GM21515 (cell line): ENCODE measurements around the gene RPH3AL.

Experiments
- ATAC-seq: cut with Tn5 transposase; IDR thresholded peaks from one replicate; pipeline ENCODE4 v1.9.1; 2021; ENCODE audit not compliant: unreplicated experiment

RPH3AL gene

DNA sequence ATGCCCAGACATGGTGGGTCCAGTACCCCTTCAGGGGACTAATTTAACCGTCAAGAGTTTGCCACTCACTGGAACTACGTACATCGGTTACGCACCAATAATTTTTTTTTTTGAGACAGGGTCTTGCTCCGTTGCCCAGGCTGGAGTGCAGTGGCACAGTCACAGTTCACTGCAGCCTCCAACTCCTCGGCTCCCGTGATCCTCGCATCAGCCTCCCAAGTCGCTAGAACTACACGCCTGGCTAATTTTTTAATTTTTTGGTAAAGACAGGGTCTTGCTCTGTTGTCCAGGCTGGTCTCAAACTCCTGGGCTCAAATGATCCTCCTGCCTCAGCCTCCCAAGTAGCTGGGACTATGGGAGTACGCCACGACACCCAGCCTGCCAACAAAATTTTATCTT, 15.6 kb downstream of the RPH3AL start:
- no peak for ATAC-seq

DNA sequence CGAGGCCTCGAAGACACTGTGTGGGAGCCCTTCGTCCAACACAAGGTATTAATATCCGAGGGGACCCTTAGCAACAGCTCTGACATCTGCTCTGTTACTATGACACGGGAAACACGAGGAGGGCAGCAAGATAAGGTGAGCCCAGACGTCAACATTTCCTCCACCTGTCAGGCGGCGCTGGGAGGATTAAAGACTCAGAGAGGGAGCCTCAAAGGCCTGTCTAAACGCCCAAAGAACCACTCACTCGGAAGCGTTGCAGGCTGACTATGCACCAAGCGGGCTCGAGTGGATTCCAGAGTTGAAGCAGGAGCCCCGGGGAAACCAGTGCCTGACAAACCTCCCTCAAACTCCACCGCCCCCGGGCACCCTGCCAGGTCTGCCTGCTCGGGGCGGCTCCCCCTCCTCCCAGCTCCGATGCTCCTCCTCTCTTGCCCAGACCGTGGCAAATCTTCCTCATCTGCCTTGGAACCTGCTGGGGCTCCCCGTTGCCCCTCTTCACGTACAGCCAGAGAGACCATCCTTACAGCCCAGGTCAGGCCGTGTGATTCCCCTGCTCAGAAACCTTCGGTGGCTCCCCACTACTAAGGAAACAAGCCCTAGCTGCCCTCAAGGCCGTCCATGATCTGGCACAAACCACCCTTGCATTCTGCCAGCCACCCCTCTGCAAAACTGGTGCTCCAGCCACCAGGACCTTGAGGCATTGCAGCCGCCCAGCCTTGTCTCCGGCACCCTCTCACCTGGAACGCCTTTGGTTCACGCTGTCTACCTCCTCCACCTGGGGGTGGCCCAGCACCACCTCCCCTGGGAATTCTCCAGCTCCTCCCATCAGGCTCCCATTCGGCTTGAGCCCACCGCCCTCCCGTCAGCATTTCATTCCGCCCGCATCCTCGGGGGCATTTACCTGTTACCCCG, 16.2 kb downstream of the RPH3AL start:
- ATAC-seq = no peak

DNA sequence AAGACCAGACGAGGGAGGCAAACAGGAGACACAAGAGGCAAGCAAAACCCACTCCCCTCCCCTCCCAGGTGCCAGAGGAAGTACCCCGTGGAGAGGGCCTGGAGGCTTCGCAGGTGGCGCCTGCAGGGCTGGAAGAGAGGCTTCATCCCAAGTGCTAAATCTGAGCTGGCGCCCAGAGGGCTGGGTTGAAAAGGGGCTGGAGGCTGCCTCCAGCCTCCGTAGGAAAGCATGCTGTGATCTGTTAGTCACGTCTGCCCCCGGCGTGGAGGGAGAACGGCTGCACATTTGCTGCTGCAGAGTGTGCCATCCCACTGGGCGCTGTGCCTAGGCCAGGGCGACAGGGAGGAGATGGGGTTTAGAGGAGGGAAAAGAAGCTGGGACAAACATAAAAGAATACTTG, 16.9 kb downstream of the RPH3AL start:
- ATAC-seq = no peak

DNA sequence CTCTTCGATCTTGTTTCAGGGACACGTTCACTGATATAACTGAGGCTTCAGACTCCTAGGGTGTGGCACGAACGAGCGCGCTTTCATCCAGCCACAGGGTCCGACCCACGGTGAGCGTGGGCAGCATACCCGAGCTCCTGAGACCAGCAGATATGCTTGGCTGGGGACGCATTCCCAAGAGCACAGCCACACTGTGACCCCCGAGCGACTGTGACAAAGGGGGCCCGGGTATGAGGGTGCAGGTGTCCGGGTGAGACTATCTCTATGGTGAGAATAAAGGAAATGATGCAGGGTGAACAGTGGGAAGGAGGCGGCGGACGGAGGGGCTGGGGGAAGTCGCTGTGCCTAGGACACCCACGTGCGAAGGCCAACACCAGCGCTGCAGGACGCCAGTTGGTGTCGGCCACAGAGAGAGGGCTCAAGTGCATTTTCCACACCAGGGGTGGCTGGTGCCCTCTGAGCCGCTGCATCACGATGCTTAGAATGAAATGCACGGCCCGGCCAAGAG, 17.6 kb downstream of the RPH3AL start:
- no peak for ATAC-seq

DNA sequence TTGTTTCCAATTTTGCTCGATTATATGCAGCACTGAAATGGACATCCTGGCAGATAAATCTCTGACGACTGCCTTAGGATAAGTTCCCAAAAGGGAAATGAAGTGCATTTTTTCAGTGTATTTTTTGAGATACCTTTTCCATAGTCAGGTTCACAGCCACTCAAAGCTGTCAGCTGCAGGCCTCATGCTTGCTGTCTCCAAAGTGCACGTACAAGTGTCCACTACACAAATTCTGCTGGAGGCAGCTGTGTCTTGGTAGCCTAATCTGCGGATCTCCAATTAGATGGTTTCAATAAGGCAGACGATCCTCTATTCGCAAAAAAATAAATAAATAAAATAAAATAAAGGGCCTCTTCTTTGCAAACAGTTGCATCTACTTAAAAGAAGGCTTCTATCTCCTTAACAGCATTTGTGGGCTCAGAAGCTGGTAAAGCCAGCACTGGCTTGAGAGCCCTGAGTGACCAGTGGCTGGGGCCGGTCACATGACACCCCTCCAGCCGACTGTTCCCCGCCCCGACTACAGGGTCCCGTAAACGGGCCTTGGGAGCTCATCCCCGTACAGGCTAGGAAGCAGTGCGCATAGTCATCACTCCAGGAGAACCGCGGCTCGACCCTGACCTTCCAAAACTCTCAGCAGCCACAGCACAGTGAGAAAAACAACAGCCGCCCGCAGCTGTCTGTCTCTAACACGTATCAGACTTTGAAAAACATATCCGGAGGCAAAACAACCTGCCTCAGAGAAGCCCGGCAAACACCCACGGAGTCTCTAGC, 18.8 kb downstream of the RPH3AL start:
- ATAC-seq = no peak

DNA sequence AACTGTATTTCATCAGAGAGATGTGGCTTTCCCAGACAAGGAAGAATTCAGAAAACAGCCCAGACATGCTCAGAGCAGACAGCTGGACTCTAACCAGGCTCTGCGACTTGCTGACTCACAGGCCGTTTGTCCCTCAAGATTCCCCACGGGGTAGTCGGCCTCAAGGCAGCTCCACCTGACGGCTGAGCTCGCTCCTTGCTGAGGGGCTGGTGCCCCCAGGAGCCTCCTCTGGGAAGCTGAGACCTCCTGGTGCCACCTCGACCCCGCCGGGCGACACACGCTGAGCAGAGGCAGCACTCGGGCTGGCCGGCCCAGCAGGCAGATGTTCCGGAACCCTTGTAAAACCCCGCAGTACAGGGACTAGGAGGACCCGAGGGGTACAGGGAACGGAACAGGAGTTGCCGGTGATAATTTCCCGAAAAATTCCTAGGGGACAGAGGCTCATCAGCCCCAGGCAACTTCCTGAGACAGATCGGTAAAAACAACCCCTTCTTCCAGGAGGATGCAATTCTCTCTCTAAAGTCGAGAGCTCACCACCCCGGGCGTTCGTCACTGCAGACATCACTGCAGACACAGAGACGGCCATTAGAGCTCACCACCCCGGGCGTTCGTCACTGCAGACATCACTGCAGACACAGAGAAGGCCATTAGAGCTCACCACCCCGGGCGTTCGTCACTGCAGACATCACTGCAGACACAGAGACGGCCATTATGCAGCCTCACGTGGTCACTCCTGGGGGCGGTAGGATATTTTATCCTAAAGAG, 19.9 kb downstream of the RPH3AL start:
- ATAC-seq = no peak

DNA sequence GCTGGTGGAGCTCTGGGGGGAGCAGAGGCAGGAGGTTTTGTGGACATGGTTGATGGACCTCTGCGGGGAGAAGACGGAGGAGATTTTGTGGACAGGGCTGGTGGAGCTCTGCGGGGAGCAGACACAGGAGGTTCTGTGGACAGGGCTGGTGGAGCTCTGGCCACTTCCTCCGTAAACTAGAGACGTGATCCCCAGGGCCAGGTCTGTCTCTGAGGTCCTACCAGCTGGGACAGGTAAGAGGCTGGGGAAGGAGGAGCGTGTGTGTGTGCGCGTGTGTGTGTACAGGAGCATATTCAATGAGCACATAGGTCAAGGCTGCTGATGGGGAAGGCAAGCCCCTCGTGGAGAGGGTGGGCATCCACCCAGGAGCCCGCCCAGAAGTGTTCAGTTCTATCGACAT, 20.6 kb downstream of the RPH3AL start:
- no peak for ATAC-seq

DNA sequence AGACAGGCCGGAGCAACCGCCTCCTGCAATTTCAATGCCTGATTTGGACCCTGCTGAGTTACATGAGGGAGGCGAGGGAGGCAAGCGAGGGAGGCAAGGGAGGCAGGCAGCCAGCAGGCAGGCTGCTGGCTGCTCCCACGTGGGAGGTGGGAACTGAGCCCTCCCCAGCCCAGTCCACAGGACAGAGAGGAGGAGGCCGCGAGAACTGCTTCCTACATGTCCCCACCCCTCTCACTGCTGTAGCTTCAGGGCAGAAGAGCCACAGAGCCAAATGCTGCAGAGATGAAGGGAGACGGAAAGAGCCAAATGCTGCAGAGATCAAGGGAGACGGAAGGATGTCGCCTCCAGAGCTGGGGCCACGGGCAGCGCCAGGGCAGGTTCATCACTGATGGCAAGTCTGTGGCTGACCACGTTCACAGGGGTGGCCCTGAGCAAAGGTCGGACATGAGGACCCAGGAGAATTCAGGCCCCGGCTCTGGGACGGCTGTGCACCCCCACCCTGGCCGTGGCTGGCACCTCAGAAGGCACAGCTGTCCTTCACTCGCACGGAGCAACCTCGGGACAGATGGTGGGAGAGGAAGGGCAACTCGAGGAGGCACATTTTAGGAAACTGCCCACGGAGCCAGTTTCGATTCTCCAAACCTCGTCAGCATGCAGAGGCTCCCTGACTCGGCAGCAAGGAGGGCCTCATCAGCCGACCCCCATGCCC, 21.5 kb downstream of the RPH3AL start:
- no peak for ATAC-seq

DNA sequence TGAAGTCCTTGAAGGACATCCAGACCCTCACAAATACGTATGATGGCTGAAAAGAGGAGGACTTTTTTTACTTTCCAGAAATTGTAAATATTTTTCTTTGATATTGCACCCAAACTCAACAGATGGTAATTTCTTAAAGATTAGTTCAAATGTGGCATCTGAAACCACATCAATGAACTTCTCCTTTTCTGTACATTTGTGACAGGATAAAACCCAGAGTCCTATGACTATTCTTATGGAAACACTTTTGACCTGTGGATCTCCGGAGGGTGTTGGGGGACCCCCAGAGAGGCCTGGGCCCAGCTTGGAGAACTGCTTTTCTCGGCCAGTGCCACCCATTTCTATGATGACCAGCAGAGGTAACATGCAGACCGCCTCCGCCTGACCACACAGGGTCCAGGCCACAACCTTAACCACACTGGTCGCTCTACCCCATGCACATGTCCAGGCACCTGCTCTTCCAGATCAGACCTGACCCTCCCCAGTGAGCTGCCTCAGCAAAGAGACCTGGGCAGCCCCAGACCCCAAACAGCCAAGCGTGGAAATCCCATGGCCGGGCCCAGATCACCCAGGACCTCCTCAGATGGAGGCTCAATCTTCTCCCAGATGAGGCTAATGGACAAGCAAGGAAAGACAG, 22.7 kb downstream of the RPH3AL start:
- ATAC-seq = no peak

DNA sequence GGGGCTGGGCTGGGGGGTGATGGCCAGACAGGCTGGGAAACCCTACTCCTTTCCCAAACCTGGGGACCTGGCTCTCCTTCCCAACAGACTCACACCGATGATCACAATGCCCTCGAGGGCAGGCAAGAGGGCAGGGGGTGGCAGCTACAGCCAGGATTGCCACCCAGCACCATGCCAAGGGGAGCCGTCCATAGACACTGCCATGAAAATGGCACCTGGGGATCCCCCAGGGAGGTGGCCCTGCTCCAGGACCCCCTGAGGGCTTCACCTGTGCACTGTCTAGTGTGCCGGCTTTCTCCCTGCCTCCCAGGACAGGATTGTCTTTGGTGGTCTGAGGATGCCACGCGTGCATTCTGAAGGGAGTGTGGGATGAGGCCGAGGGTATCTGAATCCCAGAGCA, 24.6 kb downstream of the RPH3AL start:
- ATAC-seq = no peak

DNA sequence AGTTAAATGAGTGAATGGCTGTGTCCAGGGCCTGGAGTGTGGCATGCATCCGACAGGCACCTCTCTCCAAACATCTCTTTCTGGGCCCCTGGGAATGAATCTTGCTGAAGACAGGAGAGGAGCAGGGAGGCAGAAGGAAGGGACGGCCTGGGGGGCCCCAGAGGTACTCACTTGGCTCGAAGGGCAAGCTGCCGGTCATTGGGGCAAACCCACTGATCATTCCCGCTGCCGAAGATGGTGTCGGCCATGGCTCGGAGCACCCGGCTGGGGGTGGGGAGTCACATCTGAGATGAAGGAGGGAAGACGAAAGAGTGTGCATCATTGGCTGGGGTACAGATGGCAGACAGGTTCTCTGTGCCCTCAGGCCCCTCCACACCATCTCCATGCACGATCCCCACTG, 25.3 kb downstream of the RPH3AL start:
- no peak for ATAC-seq

DNA sequence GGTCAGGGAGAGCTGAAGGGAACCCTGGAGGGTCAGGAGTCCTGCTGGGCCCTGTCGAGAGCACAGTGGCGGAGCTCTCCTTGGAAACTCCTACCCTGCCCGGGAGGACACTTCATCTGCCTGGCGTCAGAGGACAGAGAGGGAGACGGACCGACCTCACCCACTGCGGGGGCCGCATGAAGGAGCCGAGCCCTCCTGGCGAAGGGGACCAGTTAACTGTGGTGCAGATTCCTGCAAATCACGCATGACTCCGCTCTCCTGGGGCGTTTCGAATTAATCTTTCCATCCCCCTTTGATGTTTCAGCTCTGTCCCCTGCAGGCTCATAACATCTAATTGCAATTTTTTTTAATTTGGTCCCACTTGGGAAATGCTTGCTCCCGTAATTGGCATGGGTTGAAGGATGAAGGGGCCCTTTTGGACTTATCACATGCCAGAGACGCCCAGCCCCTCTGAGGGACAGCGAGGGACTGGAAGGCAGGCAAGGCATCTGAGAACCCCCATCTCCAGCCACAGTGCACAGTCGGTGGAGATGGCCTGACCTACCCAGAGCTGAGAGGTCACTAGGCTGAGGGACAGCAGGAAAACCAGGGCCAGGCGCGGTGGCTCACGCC, 26.5 kb downstream of the RPH3AL start:
- ATAC-seq = no peak

DNA sequence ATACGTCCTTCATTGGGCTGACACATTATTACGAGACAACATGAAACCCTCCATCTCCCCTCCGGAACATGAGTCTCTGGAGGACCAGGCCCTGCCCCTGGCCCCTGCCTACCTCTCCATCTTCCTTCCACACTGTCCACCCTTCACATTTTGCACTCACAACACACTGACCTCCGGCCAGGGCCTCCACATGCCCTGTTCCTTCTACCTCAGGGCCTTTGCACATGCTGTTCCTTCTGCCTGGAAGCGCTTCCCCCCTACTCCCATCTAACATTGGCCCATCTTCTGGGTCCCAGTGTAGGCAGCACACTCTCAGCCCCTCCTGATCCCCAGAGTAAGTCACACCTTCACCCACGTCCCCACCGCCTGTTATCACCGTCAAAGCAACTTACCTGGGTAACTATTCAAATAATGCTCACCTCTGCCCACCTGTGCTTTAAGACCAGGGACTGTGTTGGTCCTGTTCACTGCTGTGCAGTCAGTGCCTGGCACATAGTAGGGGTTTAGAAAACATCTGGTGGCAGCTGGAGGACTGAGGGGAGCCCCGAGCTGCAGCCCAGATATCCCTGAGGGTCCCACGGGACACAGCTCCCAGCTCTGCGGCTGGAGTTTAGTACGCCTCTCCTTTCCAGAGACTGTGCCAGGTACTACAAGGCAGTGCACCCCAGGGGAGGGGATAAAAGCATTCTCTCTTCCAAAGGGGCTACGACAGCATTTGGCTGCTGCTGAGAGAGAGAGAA, 27.2 kb downstream of the RPH3AL start:
- no peak for ATAC-seq

DNA sequence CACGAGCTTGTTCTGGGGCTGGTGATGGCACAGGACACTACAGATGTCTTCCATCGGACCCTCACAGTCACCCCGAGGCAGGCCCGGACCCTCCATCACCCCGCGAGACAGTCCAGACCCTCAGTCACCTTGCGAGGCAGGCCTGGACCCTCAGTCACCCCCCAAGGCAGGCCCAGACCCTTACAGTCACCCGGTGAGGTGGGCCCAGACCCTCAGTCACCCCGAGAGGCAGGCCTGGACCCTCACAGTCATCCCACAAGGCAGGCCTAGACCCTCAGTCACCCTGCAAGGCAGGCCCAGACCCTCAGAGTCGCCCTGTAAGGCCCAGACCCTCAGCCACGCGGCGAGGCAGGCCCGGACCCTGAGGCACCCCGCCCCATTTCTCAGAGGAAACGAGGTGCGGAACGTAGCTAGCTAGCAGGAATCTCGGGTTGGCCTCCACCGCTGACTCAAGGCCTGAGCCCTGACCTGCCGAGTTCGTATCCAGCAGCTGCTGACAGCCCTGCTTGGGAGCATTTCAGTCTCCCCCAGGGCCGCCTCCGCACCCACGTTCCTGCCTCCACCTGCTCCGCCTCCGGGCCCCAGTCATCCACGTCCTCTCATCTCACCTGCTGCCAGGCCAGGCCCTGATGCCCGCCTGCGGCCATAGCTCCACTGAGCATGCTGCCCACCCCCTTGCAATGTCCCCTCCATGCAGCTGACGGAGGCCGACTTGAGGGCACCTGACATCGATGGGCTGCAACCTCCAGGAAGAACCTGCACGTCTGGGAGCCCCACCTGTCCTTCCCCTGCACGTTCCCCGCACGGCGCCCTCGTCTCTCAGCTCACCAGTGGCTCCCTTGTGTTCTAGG, 28.7 kb downstream of the RPH3AL start:
- no peak for ATAC-seq

DNA sequence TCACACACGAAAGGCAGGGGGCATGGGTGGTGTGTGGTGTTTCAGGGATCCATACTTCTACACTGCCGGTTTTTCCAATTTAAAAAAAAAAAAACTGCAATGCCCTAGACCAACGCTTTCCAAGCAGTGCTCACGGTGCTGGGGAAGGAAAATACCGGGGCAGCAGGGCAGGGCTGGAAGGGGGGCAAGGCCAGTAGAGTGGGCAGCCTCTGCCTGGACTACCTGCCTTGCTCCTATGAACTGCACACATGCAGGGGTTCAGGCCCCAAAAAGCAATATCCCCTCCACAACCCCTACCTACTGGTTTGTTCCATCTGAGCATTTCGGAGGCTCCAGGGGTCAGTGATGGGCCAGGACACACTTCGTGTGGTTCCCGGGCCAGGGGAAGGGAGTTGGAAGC, 29.4 kb downstream of the RPH3AL start:
- ATAC-seq = no peak

DNA sequence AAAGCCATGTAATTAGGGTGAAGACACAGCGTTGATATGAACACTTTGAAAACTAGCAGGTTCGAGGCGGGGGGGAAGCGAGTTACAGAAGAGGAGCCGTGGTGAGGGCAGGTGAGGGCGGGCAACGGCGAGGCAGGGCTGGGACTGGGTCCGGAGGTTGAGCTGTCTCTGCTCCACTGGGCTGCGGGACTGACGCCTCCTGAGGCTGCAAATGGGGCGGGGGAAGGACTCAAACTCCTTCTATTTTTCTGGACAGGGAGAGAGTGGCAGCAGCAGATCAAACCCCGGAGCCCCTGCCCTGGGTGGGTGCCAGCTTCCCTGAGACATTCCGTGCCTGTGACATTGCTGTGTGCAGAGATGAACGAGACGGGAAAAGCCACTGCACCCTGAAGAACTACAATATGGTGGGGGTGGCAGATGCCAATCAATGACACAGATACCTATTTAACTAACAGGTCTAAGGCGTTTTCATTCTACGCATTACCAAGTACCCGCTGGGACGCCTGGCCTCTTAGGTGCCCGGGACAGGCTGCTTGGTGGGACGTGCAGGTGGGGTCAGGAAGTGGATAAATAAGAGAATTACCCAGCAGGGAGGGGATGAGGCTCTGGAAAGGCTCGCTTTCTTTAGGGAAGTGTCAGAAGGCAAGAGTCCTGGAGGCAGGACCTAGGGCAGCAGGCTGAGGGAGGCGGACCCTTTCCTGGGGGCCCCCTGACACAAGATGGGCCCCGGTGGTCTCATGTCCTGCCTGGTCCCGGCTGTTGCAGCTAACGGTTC, 30.4 kb downstream of the RPH3AL start:
- ATAC-seq = no peak

DNA sequence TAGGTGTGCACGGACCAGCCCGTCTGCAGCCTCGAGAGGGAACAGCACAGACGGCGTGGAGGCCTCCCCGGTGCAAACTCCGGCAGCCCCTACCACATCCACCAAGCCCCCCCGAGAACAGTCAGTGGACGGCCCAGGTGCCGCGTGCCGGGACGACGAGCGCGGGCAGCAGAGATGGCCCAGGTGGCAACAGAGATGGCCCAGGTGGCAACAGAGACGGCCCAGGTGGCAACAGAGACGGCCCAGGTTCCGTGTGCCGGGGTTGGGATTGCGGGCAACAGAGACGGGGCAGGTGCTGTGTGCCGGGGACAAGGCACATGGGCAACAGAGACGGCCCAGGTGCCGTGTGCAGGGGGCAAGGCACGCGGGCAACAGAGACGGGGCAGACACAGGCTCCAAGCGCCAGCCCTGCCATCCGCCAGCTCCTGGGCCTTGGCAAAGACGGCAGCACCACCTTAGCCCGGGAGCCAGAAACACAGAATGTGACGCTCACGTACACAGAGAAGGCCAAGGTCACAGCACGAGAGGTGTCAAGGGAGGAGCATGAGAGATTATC, 31.1 kb downstream of the RPH3AL start:
- ATAC-seq = no peak
